Common myeloid progenitor, CD34-positive (primary cell): ENCODE data around the gene MAPK14.

Experiments
- CTCF ChIA-PET: fragments of 350-600 bp; sonication (Branson Sonifier 250); formaldehyde crosslinking; loops from one replicate; lab custom pipeline; 2021; ENCODE audit warnings: antibody characterized with exemption; lab: Charles Lee
- POLR2A ChIA-PET: fragments of 350-600 bp; sonication (Branson Sonifier 250); formaldehyde crosslinking; loops from one replicate; lab custom pipeline; 2021; ENCODE audit warnings: antibody characterized with exemption; lab: Charles Lee
- DNase-seq, 3 donors: peaks; one replicate each; pipeline versions ENCODE4 v3.0.0 to v3.0.0-alpha.2; 2013
- H3K27ac ChIP-seq, 2 experiments: 1 replicate in 1 of 2; 2 replicates in 1 of 2; pipeline ENCODE4 v1.7.0; 2013; ENCODE audit warnings: inconsistent platforms in 2 of 2, low read length in 2 of 2, mild to moderate bottlenecking in 2 of 2, low read depth in 1 of 2, moderate library complexity in 1 of 2; ENCODE audit not compliant: severe bottlenecking in 2 of 2, insufficient read depth in 1 of 2, poor library complexity in 1 of 2
- H3K27me3 ChIP-seq, 5 experiments: replicated peaks in 2 of 5; 1 replicate in 3 of 5; 2 replicates in 2 of 5; pipeline versions ENCODE4 v1.6.1 to v1.7.0; 2013; ENCODE audit warnings: low read length in 4 of 5, mild to moderate bottlenecking in 2 of 5, moderate library complexity in 2 of 5, inconsistent platforms in 1 of 5; ENCODE audit not compliant: insufficient read depth in 5 of 5, control insufficient read depth in 4 of 5
- H3K36me3 ChIP-seq, 4 experiments: 1 replicate in 2 of 4; 2 replicates in 2 of 4; pipeline versions ENCODE4 v1.6.1 to v1.7.0; 2013; ENCODE audit warnings: low read length in 3 of 4, control low read depth in 1 of 4, mild to moderate bottlenecking in 1 of 4; ENCODE audit not compliant: control insufficient read depth in 4 of 4, insufficient read depth in 4 of 4
- H3K4me1 ChIP-seq, 4 experiments: 1 replicate in 3 of 4; 2 replicates in 1 of 4; pipeline versions ENCODE4 v1.6.1 to v1.7.1; 2013; ENCODE audit warnings: low read length in 3 of 4, mild to moderate bottlenecking in 3 of 4, control low read depth in 1 of 4, inconsistent platforms in 1 of 4, moderate library complexity in 1 of 4; ENCODE audit not compliant: control insufficient read depth in 4 of 4, insufficient read depth in 4 of 4; ENCODE audit errors: control extremely low read depth in 1 of 4
- H3K4me3 ChIP-seq, 7 experiments: 1 replicate in 4 of 7; 2 replicates in 3 of 7; pipeline versions ENCODE4 v1.5.1 to v1.7.0; 2013; ENCODE audit warnings: mild to moderate bottlenecking in 7 of 7, low read length in 6 of 7, moderate library complexity in 6 of 7, inconsistent platforms in 2 of 7, low read depth in 2 of 7, control low read depth in 1 of 7; ENCODE audit not compliant: insufficient read depth in 4 of 7, control insufficient read depth in 1 of 7; ENCODE audit errors: extremely low read depth in 1 of 7
- H3K9me3 ChIP-seq, 5 experiments: 1 replicate in 4 of 5; 2 replicates in 1 of 5; pipeline versions ENCODE4 v1.6.1 to v1.7.1; 2013; ENCODE audit warnings: low read length in 4 of 5, mild to moderate bottlenecking in 2 of 5, inconsistent platforms in 1 of 5, low read depth in 1 of 5, moderate library complexity in 1 of 5; ENCODE audit not compliant: control insufficient read depth in 4 of 5, insufficient read depth in 2 of 5; ENCODE audit errors: control extremely low read depth in 1 of 5
- WGBS: methylation state at CpG from one replicate; pipeline ENCODE4 v1.1.5; 2013; ENCODE audit not compliant: insufficient coverage; 5-methylcytosine and 5-hydroxymethylcytosine counted together

The MAPK14 gene

GRCh38 chr6:36138667-36139066 lies 111.1 kb downstream of the MAPK14 start:
- Histone ChIP-seq H3K4me3 (no peak overlapping the region), H3K4me1 (peaks cover 0 to 5% (median 0%) of the 10 kb centered on the region in 4 experiments), H3K9me3 (no peaks in the 10 kb centered on the region), H3K27me3 (peaks cover 0 to 12% (median 0%) of the 10 kb centered on the region in 5 experiments), H3K36me3 (no peaks in the 10 kb centered on the region), H3K27ac (no peak overlapping the region)
- 98% methylated on average over 15 of the region's 15 CpGs for WGBS
- ChIA-PET POLR2A (no interaction called here), CTCF (interaction anchor here (0.7 to 1.9 kb wide), 6 partner anchors 9 to 224 kb away, joined by 3 to 11 read pairs (median 3); no protein-coding TSS in a partner anchor)
- no peak for DNase-seq

GRCh38 chr6:36139431-36139830 lies 111.8 kb downstream of the MAPK14 start:
- ChIA-PET POLR2A (no interaction called here), CTCF (interaction anchor here (0.5 to 1.9 kb wide), 10 partner anchors 10 to 235 kb away, joined by 3 to 11 read pairs (median 3); no protein-coding TSS in a partner anchor)
- no peaks in the 10 kb centered on the region for H3K36me3 ChIP-seq
- peaks cover 0 to 5% (median 0%) of the 10 kb centered on the region in 4 experiments for H3K4me1 ChIP-seq
- WGBS = 57% methylated on average over 7 of the region's 7 CpGs
- no peak overlapping the region for H3K4me3 ChIP-seq
- DNase-seq = peak; percentile 36 to 71 (median 69)
- H3K9me3 ChIP-seq = no peaks in the 10 kb centered on the region
- H3K27me3 ChIP-seq = peaks cover 0 to 12% (median 0%) of the 10 kb centered on the region in 5 experiments
- H3K27ac ChIP-seq = no peak overlapping the region

- Histone ChIP-seq H3K4me3 (no peak overlapping the region), H3K27ac (no peak overlapping the region), H3K36me3 (no peaks in the 10 kb centered on the region), H3K27me3 (peaks cover 0 to 11% (median 0%) of the 10 kb centered on the region in 5 experiments), H3K4me1 (peaks cover 0 to 5% (median 0%) of the 10 kb centered on the region in 4 experiments), H3K9me3 (no peaks in the 10 kb centered on the region)
- POLR2A ChIA-PET = no interaction called here
- CTCF ChIA-PET = interaction anchor here (0.5 to 1.9 kb wide), 8 partner anchors 10 to 234 kb away, joined by 3 to 11 read pairs (median 3); no protein-coding TSS in a partner anchor
- DNase-seq = no peak
- 93% methylated on average over 8 of the region's 8 CpGs for WGBS
These were observed 112.5 kb downstream of the MAPK14 start for GRCh38 chr6:36139991-36140710.

- ChIA-PET POLR2A (interaction anchor here (1.2 kb wide), 1 partner anchor 156 kb away, joined by 3 read pairs; no protein-coding TSS in a partner anchor), CTCF (interaction anchor here (1.4 kb wide), 1 partner anchor 9 kb away, joined by 3 read pairs; no protein-coding TSS in a partner anchor)
These were observed 113.5 kb downstream of the MAPK14 start for GRCh38 chr6:36141091-36141490.

GRCh38 chr6:36141961-36142360 lies 114.4 kb downstream of the MAPK14 start:
- H3K4me1 ChIP-seq = peaks cover 0 to 12% (median 0%) of the 10 kb centered on the region in 4 experiments
- no peak overlapping the region for H3K4me3 ChIP-seq
- H3K27ac ChIP-seq = no peak overlapping the region
- H3K36me3 ChIP-seq = no peaks in the 10 kb centered on the region
- DNase-seq = no peak
- POLR2A ChIA-PET = interaction anchor here (1.2 kb wide), 1 partner anchor 155 kb away, joined by 3 read pairs; no protein-coding TSS in a partner anchor
- no peaks in the 10 kb centered on the region for H3K27me3 ChIP-seq
- H3K9me3 ChIP-seq = no peaks in the 10 kb centered on the region
- WGBS = 95% methylated on average over 3 of the region's 4 CpGs
- CTCF ChIA-PET = interaction anchor here (1.0 to 1.8 kb wide), 3 partner anchors 8 to 47 kb away, joined by 3 to 6 read pairs (median 3); no protein-coding TSS in a partner anchor

More at GRCh38 chr6:36141091-36141490, 113.5 kb downstream of the MAPK14 start:
- H3K36me3 ChIP-seq = no peaks in the 10 kb centered on the region
- WGBS = no CpG with 5 or more reads among the region's 4 CpGs
- H3K27ac ChIP-seq = no peak overlapping the region
- peaks cover 0 to 5% (median 0%) of the 10 kb centered on the region in 4 experiments for H3K4me1 ChIP-seq
- no peak overlapping the region for H3K4me3 ChIP-seq
- DNase-seq = no peak
- H3K27me3 ChIP-seq = peaks cover 0 to 1% (median 0%) of the 10 kb centered on the region in 5 experiments
- no peaks in the 10 kb centered on the region for H3K9me3 ChIP-seq

GRCh38 chr6:36142971-36143838 lies 115.6 kb downstream of the MAPK14 start:
- Histone ChIP-seq H3K9me3 (peaks cover 0 to 11% (median 0%) of the 10 kb centered on the region in 5 experiments), H3K36me3 (no peaks in the 10 kb centered on the region), H3K27me3 (no peaks in the 10 kb centered on the region), H3K4me1 (peaks cover 0 to 17% (median 0%) of the 10 kb centered on the region in 4 experiments), H3K4me3 (no peak overlapping the region), H3K27ac (no peak overlapping the region)
- WGBS = 96% methylated on average over 10 of the region's 13 CpGs
- ChIA-PET POLR2A (interaction anchor here (0.6 kb wide), 1 partner anchor 90 kb away, joined by 3 read pairs; no protein-coding TSS in a partner anchor), CTCF (interaction anchor here (1.1 to 1.8 kb wide), 5 partner anchors 11 to 25 kb away, joined by 3 to 6 read pairs (median 4); no protein-coding TSS in a partner anchor)
- peak in 1 of 3 donors; percentile 46 for DNase-seq
